Retina (tissue), 1 donor: Measurements from ENCODE around the gene USP32.

Experiments used
- DNase-seq: peaks from one replicate; pipeline ENCODE4 v3.0.0-alpha.2; 2016

Gene USP32

DNA sequence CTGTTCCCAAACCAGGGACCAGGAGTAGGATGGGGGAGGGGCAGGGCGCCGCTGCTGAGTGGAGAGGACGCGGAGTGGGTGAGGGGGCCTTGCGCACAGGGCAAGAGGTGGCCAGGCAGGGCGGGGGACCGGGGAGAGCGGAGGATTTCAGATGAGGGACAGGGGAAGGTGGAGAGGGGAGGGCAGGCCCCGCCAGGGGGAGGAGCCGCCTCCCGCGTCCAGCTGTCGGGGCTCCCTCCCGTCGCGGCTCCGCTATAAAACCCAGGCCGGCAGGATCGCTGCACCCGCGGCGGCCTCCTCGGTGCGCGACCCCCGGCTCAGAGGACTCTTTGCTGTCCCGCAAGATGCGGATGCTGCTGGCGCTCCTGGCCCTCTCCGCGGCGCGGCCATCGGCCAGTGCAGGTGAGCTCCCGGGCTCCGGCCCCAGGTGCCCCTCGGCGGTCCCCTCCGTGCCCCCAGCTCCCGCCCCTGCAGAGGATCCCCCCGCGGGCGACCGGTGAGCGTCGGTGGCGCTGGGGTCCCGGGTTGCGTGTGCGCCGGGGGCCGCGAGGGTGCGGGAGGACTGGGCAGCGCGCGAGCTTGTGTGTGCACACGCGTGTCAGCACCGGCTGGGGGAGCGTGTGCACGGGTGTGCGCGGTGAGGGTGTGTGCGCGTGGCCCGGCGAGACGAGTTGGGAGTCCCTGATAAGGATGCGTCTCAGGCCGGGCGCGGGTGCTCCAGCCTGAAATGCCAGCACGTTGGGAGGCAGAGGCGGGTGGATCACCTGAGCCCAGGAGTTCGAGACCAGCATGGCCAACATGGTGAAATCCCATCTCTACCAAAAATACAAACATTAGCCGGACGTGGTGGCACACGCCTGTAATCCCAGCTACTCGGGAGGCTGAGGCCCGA is 242.0 kb downstream of the USP32 start, which contains the start of gene CA4:
Gene CA4, plus strand, starts transcription at position 283 of the 892 bp plus-strand sequence. Its CDS starts 62 bp downstream, at position 345.
- no peak for DNase-seq

DNA sequence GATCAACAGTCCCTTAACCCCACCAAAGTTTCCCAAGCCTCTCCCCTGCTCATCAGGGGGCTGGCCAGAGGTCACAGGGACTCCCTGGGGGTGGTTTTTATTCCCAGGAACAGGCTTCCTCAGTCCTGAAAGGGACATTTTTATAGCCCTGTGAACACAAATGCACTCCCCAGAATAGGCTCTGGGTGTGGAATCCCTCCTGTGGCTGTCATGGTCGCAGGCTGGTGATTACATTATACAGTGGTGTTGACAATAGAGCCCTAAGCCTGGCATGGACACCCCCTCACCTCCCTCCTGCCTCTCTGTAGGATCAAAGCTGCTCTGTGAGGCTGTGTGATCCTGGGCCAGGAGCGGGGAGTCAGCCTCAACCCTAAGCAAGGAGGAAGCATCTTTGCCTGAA is 243.6 kb downstream of the USP32 start:
- DNase-seq: no peak

DNA sequence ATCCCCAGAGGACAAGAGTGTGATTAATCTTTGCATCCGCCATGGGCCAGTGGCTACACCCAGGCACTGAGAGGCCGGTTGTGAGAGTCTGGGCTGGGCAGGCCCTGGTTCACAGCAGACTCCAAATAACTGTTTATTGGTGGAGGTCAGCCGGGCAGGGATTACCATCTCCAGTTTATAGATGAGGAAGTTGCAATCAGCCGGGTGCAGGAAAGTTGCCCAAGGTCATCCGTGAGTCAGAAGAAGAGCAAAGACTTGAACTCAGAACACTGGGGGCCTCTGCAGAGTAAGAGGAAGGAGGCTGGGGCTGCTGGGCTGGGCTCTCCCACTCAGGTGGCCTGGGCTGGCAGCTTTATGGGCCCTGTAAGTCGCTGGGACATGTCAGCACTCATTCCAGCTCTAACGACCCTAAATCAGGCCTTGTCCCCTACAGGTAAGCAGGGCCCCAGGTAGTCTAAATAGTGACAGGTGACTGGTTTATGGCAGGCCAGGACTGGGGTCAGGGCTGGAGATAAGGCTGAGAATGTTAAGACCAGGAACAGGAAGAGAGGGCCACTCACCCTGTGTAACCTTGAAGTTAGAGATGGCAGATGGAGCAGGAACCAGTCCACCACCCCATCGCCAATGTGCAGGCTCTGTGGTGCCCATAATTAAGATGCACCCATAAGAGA is 244.2 kb downstream of the USP32 start:
- DNase-seq: no peak

DNA sequence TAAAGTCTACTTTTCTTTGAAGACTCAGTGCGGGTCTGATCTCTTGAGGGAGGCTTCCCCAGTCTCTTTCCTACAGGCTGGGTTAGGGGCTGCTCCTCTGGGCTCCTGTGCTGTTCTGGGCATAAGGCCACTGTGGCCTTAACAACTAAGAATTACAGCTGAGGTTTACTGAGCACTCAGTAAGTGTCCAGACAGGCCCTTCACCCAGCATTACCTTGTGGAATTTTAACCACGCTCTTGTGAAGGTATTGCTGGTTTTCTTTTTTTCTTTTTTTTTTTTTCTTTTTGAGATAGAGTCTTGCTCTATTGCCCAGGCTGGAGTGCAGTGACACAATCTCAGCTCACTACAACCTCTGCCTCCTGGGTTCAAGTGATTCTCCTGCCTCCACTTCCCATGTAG is 245.7 kb downstream of the USP32 start:
- DNase-seq: no peak

DNA sequence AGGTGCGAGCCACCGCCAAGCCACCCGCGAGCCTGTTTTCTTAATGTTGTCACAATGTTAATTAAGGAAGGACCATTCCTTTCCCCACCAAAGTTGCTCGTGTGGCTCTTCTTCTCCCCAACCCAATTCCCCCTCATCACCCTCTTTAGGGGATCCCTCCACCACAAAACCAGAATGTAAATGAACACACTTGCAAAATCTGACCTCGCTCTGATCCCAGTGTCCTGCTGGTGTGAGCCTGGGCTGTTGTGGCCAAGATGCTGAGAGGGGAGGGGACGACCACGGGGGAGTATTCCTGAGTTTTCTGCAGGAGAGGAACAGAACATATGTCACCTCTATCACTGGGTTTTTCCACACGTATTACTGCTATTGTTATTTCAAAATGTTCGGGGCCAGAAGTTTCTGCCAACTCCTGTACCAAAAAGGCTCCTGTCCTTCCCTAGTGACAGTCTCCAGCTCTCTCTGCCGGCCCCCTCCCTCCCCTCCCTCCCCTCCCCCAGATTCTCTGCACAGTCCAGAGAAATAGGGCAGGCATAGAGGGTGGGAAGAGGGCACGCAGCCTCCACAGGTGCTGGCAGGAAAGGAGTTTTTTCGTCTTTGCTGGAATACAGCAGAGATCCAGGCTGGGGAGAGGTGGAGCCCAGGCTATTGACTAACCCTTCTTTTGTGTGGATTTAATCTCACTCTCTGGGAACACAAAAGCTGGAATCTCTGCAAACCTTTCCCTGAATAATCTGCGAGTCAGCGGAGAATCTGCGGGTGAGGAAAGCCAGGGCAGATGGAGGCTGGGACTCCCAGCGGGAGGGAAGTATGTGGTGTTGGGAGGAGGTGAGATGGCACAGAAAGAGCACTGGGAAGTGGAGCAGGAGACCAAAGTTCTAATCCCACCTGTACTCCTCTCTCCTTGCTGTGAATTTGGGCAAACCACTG is 246.7 kb downstream of the USP32 start:
- DNase-seq: peak; percentile 22

DNA sequence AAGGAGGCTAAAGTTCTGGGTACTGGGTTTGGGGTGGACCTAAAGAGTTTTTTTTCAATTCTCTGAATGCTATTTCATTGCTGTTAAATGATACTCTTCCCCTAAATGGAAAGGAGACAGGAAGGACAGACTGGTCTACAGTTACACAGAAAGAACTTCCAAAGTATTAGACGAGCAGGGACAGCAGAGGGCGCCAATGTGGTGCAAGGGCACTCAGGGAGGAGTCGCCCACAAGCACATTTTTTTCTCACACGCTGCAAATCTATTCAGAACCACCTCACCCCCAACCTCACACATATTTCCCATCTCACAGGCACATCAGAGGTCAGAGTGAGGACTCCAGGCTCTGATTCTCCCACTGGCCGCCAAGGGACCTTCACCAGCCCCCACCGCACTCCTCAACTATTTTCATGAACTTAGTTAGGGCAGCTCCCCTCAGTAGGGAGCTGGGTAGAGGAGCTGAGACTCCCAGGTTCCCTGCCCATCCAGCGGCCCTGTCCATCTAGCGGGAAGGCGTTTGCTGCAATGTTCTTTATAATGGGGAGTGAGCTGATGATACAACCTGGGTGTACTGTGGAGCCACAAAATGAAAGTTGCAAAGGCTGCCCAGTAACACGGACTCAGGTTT is 248.9 kb downstream of the USP32 start:
- DNase-seq: peak; percentile 76

DNA sequence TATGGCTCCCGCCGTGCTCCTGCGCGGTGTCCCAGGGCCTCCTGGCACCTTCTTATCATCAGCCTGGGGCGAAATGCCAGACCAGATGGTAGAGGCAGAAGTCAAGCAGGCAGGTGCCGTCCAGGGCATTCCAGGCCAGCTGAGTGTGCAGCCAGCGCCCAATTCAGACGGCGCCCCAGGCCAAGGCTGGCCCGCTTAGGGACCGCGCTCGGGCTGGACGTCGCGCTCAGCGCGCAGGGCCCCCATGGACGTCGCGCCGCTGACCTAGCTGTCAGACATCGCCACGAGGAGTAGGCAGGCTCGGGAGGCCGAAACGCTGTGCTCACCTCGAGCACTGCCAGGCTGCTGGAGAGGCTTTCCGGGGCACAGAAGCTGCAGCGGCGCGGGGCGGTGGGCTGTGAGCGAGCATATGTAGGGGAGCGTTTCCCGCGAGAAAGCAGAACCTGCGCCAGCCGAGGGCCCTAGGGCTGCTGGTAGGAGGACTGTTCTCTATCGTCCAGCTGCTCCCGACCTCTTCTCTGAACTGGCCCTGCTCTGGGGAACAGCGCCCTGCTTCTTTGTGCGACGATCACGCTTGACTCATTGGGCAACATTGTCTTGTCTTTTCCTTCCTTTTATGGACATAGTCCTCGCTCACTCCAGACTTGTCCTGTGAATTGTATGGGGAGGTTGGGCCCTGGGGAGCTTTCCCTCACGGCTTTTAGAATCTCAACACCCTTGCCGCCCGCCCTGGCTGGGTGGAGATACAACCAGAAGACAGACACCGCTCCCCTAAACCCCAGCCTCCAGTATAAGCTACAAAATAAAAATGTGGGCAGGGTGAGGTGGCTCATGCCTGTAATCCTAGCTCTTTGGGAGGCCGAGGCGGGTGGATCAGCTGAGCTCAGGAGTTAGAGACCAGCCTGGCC is 250.6 kb downstream of the USP32 start:
- peak; percentile 63 for DNase-seq

DNA sequence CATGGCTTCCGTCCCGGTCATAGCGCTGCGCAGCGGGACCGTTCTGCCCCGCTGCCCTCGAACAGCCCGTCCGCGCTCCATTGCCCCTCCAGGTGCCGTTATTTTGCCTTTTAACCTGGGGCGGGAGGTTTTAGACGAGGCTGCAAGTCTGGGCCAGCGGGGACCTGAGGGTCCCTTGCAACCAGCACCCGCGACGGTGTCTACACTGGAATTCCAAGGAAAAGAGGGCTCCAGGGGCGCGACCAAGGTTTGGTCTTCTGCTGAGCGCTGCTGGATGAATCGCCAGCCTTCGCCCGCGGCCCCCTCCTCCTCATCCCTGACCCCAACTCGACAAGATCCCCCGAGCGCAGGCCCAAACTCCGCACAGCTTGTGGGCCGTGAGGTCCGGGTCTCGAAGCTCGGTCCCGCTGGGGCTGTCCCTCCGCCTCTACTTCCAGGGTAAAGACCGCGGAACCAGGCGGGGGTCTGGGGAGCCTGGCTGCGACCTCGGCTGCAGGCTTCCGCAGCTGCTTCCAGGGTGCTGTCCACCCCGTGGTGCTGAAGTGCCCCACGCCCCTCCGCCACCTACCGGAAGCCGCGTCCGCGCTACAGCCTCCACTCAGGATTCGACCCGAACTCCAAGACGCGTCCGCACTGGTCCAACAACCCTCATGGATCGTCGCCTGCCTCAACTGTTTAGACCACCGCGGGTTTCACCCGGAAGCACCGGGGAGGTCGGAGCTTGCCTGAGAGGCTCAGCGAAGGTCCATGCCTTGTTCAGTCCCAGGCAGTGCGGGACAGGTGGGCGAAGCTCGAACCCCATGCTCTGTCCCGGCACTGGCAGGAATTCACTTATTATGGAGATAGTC is 252.3 kb downstream of the USP32 start:
- peak; percentile 85 for DNase-seq

DNA sequence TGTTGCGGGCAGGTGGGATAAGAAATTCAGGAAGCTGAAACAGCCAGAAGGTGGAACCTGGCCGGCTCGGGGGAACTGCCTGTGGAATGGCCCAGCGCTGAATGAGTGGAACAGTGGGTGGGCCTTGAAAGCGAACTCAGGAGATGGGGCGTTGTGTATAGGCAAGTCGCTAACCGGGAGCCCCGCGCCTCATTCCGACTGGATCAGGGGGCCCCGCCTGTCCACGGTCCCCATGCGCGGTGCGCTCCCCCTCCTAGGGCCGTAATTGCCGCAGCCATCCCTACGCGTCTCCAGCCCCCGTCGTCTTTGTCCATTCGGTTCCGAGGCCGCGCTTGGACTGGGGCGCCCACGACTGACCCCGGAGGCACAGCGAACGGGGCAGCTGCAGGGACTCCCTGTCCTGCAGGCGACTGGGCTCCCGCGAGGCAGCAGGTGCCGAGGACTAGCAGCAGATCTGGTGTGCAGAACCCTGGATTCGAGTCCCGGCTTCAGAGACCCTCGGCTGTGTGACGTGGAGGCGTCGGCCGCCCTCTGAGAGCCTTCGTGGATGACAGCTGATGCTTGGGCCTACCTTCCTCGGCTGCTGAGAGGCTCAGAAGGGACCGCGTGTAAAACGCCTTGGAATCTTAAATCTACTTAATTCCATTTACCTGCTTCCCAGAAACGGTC is 253.0 kb downstream of the USP32 start:
- DNase-seq: peak; percentile 43

DNA sequence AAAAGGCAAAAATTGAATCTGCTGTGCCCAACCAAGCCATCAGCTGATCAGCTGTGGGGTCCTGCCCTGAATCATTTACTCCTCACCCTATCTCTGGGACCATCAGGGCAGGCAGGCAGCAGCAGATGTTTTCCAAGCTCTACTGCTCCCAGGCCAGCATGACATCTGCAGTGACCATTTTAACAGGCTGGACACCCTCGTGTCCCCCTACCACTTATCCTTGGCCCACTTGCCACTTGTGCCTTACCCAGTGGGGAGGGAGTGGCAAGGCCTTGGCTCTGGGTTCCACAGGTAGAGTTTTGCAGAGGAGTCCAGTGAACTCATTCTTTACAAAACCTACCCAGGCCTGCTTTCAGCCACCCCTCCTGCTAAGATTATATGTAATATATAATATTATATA is 254.2 kb downstream of the USP32 start:
- DNase-seq: no peak

DNA sequence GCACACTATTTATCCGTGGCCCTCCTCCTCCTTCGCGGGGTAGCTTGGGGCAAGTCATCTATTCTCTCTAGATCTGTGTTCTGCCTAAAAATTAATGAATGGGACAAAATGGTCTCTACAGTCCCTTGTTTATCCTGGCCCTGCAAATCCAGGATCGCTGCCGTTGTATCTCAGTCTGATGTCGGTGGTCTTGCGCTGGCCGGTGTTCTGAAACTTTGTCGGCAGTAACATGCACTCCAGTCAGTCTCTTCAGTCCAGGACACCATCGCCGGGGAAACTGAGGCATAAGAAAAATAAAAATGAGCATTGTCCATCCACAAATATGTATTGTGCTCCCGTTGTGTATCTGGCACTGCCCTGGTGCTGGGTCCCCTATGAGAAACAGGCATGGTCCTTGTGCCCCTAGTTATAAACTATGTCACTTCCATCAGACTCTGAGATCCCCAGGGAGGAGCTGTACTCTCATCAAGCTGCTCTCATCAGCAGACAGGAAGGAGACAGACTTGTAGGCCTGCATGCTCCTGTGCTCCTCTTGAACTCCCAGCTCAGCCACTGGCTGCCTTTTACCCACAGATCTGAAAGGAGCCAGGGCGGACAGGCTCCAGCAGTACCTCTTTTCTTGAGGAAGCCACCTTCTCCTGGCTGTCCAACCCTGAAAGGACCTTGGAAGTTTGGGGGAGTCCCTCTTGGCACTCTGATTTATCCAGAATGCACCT is 255.8 kb downstream of the USP32 start:
- DNase-seq: no peak

DNA sequence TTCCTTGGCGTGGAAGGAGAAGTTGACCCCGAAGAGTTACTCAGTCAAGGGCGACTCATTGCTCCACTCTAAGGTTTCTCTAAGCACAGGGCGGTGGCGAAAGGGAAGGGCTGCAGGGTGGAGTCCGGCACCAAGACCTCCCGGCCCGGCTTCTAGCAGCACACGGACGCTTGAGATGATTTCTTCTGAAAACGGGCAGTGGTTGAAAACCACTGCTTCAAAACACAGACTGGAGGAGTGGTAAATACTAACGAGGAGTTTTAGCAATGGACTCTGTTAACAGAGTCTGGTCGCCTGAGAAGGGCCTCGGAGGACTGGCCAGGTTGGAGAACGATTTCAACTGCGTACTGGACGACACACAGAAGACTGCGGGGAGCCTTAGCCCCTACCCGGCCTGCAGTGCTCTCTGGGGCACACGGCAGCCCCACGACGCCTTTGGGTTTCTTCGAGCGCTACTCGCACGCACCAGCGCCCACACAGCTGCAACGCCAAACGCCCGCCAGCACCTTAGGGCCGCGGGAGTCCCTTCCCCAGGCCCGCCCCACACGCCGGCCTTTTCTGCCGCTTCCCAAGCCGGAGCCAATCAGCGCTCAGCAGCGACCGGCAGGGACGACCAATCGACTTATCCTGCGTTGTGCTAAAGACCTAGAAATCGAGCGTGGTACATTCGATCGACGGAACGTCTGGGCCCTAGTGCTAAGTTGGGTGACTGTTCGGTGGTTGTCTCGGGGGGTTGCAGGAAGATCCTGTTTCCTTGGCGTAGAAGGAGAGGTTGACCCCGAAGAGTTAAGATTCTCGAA is 256.6 kb downstream of the USP32 start:
- peak; percentile 93 for DNase-seq

DNA sequence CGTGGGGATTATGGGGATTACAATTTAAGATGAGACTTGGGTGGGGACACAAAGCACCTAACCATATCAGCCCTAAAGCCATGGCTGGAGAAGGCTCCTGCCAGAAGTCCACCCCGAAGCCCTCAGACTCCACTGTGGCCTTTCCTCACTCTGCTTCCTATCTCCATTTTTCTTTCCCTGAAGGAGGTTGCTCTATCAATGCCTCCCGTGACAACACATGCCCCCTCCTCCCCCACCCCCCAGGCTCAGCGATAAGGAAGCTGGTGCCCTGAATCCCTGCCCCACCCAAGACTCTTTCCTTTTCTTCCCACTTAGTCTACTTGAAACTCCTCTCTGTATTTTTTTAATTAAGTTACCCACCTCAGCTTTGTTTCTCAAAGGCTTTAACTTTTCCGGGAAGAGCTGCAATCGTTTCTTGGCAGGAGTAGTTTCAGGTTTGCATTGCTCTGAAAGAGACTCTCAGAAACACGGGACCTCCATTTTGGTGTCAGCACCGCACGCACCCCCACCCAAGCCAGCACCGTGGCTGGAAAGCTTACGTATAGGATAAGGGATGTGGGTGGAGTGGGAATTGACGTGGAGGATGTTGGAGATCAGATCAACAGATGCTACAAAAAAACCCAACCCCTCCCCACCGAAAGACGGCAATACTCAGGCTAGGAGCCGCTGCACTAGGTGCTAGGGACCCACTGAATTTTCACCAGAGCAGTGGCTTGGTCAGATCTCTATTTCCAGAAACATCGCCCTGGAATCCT is 257.4 kb downstream of the USP32 start:
- no peak for DNase-seq

DNA sequence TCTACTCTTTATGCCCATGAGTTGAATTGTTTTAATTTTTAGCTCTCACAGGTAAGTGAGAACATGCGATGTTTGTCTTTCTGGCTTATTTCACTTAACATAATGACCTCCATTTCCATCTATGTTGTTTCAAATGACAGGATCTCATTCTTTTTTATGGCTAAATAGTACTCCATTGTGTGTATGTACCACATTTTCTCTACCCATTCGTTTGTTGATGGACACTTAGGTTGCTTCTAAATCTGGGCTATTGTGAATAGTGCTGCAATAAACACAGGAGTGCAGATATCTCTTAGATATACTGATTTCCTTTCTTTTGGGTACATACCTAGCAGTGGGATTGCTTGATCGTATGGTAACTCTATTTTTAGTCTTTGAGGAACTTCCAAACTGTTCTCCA is 261.5 kb downstream of the USP32 start:
- no peak for DNase-seq

DNA sequence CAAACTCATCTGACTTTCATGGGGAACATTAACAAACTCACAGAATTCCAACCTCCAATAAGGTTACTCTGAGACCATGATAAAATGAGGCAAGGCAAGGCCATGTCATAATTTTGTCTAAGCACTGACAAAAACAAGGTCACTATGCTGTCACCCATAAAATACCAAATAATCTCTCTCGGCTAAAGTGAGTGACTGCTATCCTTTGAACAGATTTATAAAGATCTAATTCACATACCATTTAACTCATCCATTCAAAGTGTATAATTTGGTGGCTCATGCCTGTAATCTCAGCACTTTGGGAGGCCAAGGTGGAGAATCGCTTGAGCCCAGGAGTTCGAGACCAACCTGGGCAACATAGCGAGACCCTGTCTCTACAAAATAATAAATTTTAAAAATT is 262.8 kb downstream of the USP32 start:
- DNase-seq: no peak
